NOMO-1 treated with DMSO at 0.1 percent for 48 hours (cell line): ENCODE measurements around the gene PLXNA4.

ENCODE experiments used
- DNase-seq: peaks from one replicate; lab custom pipeline; 2025; ENCODE audit not compliant: unreplicated experiment; lab: John Stamatoyannopoulos, UW

Gene PLXNA4

GRCh38 chr7:132133501-132133900, 442.8 kb downstream of the PLXNA4 start:
- DNase-seq = no peak

DNA sequence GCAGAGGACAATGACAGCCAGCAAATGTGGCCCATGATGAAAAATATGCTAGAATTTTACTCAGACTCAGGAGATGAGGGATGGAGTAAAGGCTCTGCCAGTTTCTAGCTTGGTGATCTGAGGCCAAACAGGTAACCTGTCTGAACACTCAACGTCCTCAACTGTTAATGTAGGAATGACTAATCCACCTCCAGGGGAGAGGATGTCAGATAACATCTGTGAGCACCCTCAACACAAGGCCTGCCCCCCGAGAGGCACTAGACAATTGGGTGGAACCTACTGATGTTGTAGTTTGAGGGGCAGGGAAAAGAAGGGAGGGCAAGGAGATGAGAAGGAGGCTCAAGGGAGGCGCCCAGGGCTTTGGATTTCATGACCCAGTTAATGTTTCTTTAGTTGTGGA, 445.1 kb downstream of the PLXNA4 start:
- DNase-seq = no peak

DNA sequence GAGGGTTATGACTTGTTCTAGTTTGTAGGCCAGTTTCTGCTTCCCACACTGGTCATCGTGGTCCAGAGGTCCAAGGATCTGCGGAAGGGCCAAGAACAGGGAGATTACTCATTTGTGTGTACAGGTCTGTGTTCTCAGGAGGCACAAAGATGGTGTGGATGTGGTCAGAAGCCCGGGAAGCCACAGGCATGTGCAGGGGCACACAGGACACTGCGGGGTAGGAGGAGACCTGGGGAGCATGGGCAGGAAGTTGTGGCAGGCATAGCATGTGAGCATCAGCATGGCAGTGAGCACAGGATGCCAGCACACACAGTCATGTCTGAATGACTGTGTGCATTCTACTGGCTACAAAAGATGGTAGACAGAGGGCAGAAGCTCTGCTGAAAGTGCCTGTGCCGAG, 445.8 kb downstream of the PLXNA4 start:
- DNase-seq = no peak

DNA sequence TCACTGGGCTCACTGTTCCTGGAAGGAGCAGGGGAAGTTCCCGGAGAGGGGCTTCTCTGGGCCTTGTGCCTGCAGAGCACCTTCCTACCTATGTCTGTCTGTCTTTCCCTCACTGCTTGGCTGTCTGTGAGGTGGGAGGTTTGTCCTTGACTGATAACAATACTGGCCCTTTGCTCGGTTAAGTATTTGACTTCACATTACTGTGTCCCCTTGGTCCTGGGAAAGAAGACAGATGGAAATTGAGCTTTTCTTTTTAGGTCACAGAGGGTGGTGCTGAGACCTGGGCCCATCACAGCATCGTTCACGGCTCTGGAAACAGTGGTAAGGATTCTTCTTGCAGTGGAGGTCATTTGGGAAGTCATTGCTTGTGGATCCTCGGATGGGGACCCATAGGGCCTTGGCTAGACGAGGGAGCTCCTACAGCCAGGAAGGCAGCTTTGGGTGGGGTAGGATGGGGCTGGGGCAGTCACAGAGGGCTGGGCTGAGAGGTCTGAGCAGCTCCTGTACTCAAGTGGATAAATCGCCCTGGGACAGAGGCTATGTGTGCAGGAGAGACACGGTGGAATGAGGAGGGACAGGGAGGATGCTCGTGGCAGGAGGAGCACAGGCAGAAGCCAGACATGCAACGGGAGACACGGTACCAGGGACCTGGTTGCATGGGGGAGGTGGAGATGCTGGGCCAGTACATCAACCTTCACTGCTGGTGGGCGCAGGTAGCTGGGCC, 450.2 kb downstream of the PLXNA4 start:
- no peak for DNase-seq

GRCh38 chr7:132125096-132125495, 451.2 kb downstream of the PLXNA4 start:
- DNase-seq = no peak

DNA sequence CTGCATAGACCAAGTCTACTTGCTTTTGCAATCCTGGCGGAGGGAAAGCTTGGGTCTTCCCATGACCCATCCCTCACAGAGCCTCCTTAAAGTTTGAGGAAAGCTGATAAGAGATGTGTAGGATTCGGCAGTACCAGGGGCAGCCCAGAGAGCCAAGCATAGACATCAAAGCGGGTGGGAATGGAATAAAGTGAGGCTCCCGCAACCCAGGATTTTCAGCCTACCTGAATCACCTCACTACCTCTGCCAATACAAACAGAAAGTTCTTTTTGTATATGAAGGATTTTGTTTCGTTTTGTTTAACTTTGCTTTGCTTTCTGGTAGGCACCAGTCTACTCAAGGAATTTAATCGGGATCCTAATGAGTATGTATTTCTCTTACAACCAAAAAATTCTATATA, 451.7 kb downstream of the PLXNA4 start:
- no peak for DNase-seq

GRCh38 chr7:132123773-132124172, 452.5 kb downstream of the PLXNA4 start:
- no peak for DNase-seq

- no peak for DNase-seq
Observed at GRCh38 chr7:132122901-132123300, 453.4 kb downstream of the PLXNA4 start.

- no peak for DNase-seq
Observed at GRCh38 chr7:132121987-132122386, 454.3 kb downstream of the PLXNA4 start.

GRCh38 chr7:132118641-132119040, 457.6 kb downstream of the PLXNA4 start:
- DNase-seq = no peak

GRCh38 chr7:132117636-132118035, 458.6 kb downstream of the PLXNA4 start:
- DNase-seq = no peak

- no peak for DNase-seq
Observed at GRCh38 chr7:132117181-132117580, 459.1 kb downstream of the PLXNA4 start.

DNA sequence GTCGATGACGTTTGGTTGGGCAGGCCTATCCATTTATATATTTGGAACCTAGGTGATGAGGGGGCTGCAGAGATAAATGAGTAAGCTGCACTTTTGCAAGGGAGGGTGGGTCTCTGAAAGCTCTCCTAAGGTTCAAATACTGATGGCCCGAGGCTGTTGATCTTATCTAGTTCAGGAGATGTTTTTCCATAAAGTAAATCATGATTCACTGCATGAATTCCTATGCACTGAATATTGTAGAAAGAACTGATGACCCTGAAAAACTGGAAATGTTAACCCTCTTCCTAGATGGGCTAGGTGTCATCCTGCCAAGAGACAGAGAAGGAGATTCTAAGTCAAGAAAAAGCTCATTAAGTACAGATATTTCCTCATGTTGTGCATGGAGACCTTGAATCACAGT, 459.9 kb downstream of the PLXNA4 start:
- DNase-seq = no peak

DNA sequence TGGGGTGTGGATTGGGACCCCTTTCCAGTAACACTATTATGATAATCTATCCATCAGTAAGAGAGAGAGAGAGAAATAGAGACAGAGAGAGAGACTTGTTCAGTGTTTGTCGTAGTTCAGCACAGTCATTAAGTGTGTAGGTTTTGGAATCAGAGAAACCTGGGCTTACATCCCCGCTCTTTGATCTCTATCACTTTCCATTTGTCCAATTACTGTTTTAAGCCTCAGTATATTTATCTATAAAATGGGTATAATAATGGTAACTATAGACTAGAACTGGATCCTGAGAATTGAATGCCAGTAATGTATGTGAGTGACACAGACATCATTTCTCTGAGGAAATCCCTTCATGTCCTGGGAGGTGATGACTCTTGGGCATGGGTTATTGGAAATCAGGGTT, 460.5 kb downstream of the PLXNA4 start:
- DNase-seq = no peak

DNA sequence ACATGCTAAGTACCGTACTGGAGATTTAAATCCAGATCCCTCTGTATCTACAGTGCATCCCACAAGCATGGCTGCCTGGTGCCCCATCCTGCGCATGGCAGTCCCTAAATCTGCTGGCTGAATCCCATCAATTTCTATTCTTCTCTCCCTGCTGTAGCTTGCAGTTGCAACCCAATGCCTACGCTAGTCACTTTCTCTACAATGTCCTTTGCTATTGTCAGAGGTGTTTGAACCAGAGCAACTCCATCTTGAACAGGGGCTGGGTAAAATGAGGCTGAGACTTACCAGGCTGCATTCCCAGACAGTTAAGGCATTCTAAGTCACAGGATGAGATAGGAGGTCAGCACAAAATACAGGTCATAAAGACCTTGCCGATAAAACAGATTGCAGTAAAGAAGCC, 461.2 kb downstream of the PLXNA4 start:
- no peak for DNase-seq

DNA sequence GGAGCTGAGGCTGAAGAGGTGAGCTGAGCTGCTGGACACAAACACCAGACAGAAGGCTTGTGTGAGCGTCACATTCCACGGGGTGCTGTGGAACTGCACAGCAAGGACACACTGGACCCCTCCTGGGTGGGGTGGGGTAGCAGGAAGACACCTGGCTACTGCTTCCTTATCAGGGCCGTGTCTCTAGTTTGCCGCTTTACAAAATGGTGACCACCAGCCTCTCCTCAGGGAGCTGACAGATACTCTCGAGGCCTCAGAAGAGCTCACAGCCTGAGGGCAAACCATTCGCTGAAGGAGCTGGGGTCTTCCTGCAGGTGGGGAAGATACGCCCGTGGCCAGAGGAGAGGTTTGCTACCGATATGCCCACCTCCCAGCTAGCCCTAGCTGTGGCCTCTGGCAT, 461.9 kb downstream of the PLXNA4 start:
- DNase-seq = no peak

- DNase-seq = no peak
Observed at GRCh38 chr7:132113536-132114371, 462.5 kb downstream of the PLXNA4 start.

DNA sequence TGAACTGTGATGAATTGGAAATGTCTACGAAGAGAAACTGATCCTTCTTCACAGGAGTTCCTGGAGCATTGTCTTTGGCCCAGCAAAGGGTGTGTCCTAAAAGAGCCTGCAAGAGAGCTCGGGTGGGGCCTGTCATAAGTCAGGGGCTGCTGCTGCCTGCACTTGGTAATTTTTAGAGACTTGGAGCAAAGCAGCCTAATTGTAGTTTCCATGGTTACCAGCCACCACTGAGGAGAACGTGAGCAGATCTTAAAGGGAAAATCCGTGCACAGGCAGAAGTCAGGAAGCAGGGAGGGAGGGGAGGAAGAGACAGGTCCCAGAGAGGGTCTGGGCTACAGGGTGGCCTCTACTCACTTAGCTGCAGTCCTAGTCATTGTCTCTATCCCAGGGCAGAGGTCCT, 463.6 kb downstream of the PLXNA4 start:
- DNase-seq = no peak

GRCh38 chr7:132112106-132112505, 464.2 kb downstream of the PLXNA4 start:
- no peak for DNase-seq

DNA sequence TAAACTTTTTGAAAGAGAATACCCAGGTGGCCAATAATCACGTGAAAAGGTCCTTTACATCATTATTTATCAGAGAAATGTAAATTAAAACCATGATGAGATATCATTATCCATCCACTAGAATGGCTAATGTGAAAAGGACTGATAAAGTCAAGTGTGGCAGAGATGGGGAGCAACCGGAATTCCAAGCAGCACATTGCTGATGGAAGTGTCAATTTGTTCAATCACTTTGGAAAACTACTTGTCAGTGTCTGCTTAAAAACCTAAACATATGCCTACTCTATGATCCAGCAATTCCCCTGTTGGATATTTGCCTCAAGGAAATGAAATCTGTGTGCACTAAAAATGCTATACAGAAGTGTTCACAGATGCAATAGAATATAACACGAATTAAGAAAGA, 465.6 kb downstream of the PLXNA4 start:
- no peak for DNase-seq

DNA sequence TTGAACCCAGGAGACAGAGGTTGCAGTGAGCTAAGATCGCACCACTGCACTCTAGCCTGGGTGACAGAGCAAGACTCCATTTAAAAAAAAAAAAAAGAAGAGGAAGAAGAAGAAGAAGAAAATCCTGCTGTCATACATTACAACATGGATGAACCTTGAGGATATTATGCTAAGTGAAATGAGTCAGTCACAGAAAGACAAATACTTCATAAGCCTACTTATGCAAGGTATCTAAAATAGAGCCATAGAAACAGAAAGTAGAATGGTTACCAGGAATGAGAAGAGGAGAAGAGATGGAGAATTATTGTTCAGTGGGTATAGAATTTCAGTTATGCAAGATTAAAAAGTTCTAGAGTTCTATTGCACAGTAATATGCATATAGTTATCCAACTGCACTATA, 466.5 kb downstream of the PLXNA4 start:
- DNase-seq = no peak

GRCh38 chr7:132108563-132108962, 467.7 kb downstream of the PLXNA4 start:
- no peak for DNase-seq

- DNase-seq = no peak
Observed at GRCh38 chr7:132106491-132106890, 469.8 kb downstream of the PLXNA4 start.
